Endodermal cell (in vitro differentiated cells): ENCODE data around the gene SAMD11. TPM values are rescaled to one million over a fixed set of nuclear protein-coding genes. Genes with fewer than 3 reads are reported as not detected.
A peak's percentile ranks its signal among the peaks of the same experiment; 100 is the strongest.

Source experiments
- DNase-seq: peaks from one replicate; pipeline ENCODE4 v3.0.0-alpha.2; 2017
- H3K27ac ChIP-seq: 2 replicates; pipeline ENCODE4 v1.5.1; 2013; ENCODE audit warnings: mild to moderate bottlenecking, low read depth, low read length, moderate library complexity
- H3K27me3 ChIP-seq: 2 replicates; pipeline ENCODE4 v1.6.1; 2013; ENCODE audit warnings: mild to moderate bottlenecking, low read length, moderate library complexity; ENCODE audit not compliant: insufficient read depth, control insufficient read depth, poor library complexity, severe bottlenecking
- H3K36me3 ChIP-seq: 2 replicates; pipeline ENCODE4 v1.7.0; 2013; ENCODE audit warnings: mild to moderate bottlenecking, low read length, moderate library complexity; ENCODE audit not compliant: control insufficient read depth, insufficient read depth
- H3K4me1 ChIP-seq: one replicate; pipeline ENCODE4 v1.7.0; 2013; ENCODE audit warnings: low read length; ENCODE audit not compliant: control insufficient read depth, insufficient read depth
- H3K4me3 ChIP-seq: 2 replicates; pipeline ENCODE4 v1.5.1; 2013; ENCODE audit warnings: mild to moderate bottlenecking, low read length, moderate library complexity
- H3K9ac ChIP-seq: 2 replicates; pipeline ENCODE4 v1.6.1; 2013; ENCODE audit warnings: mild to moderate bottlenecking, low read length, moderate library complexity; ENCODE audit not compliant: poor library complexity, severe bottlenecking; ENCODE audit errors: extremely low read depth
- H3K9me3 ChIP-seq: 2 replicates; pipeline ENCODE4 v1.6.1; 2013; ENCODE audit warnings: mild to moderate bottlenecking, low read length, moderate library complexity; ENCODE audit not compliant: control insufficient read depth
- H3K27ac Mint-ChIP-seq: 2 replicates; pipeline ENCODE4 v1.8.0; 2020; ENCODE audit warnings: mixed read lengths
- H3K27me3 Mint-ChIP-seq: 2 replicates; pipeline ENCODE4 v1.8.0; 2021; ENCODE audit warnings: mild to moderate bottlenecking, mixed read lengths; ENCODE audit not compliant: insufficient read depth
- H3K36me3 Mint-ChIP-seq: 2 replicates; pipeline ENCODE4 v1.8.0; 2020; ENCODE audit warnings: low read depth, mixed read lengths
- H3K4me1 Mint-ChIP-seq: 2 replicates; pipeline ENCODE4 v1.8.0; 2020; ENCODE audit warnings: mixed read lengths
- H3K4me3 Mint-ChIP-seq: 2 replicates; pipeline ENCODE4 v1.8.0; 2020; ENCODE audit warnings: mild to moderate bottlenecking, moderate library complexity, mixed read lengths
- H3K9me3 Mint-ChIP-seq: 2 replicates; pipeline ENCODE4 v1.8.0; 2020; ENCODE audit warnings: mild to moderate bottlenecking, mixed read lengths
- WGBS, 2 experiments: methylation state at CpG; one replicate each; pipeline versions ENCODE4 v1.1.5 to v1.1.7; 2013; ENCODE audit warnings: missing lambda C conversion rate in 2 of 2, mixed read lengths in 1 of 2; ENCODE audit not compliant: insufficient coverage in 1 of 2, insufficient read length in 1 of 2; 5-methylcytosine and 5-hydroxymethylcytosine counted together
- total RNA-seq, 2 donors: library from RNA; stranded (reverse); fragmentation: NEBNext Ultra II Directional in 1 of 2; extraction: Animal tissue kit (Norgen Biotek cat#: 25700) in 1 of 2; gene quantifications; 2 replicates in 1 of 2; 3 replicates in 1 of 2; pipeline ENCODE4 v1.2.1, GENCODE V29; 2021
- TF ChIP-seq, protein P1 (sequence below): fragments of 200-600 bp; sonication (generic); conservative IDR thresholded peaks from 2 replicates; pipeline ENCODE4 v1.5.0; 2021; ENCODE audit warnings: antibody characterized with exemption, mild to moderate bottlenecking

Gene SAMD11
- total RNA-seq, 2 donors from 2014 or later = 152 to 156 TPM

- Mint-ChIP-seq H3K36me3 (peaks cover 5% of the 10 kb centered on the region), H3K4me1 (peaks cover 12% of the 10 kb centered on the region), H3K9me3 (peaks cover 2% of the 10 kb centered on the region), H3K4me3 (no peak overlapping the region), H3K27ac (no peak overlapping the region), H3K27me3 (peaks cover 60% of the 10 kb centered on the region)
- peak; percentile 32 for DNase-seq
- Histone ChIP-seq H3K9me3 (no peaks in the 10 kb centered on the region), H3K27me3 (peaks cover 26% of the 10 kb centered on the region), H3K4me1 (peaks cover 3% of the 10 kb centered on the region), H3K4me3 (no peak overlapping the region), H3K27ac (no peak overlapping the region), H3K9ac (no peak overlapping the region), H3K36me3 (no peaks in the 10 kb centered on the region)
- WGBS, 2 experiments = 89 to 98% methylated on average over 8 to 17 of the region's 17 CpGs
- TF ChIP-seq, protein P1, sequence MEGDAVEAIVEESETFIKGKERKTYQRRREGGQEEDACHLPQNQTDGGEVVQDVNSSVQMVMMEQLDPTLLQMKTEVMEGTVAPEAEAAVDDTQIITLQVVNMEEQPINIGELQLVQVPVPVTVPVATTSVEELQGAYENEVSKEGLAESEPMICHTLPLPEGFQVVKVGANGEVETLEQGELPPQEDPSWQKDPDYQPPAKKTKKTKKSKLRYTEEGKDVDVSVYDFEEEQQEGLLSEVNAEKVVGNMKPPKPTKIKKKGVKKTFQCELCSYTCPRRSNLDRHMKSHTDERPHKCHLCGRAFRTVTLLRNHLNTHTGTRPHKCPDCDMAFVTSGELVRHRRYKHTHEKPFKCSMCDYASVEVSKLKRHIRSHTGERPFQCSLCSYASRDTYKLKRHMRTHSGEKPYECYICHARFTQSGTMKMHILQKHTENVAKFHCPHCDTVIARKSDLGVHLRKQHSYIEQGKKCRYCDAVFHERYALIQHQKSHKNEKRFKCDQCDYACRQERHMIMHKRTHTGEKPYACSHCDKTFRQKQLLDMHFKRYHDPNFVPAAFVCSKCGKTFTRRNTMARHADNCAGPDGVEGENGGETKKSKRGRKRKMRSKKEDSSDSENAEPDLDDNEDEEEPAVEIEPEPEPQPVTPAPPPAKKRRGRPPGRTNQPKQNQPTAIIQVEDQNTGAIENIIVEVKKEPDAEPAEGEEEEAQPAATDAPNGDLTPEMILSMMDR = no peak
These were observed 15.9 kb upstream of the SAMD11 start for GRCh38 chr1:907611-908451.

GRCh38 chr1:908661-909060 is 15.1 kb upstream of the SAMD11 start:
- Mint-ChIP-seq H3K36me3 (peaks cover 5% of the 10 kb centered on the region), H3K4me1 (peaks cover 13% of the 10 kb centered on the region), H3K9me3 (peaks cover 2% of the 10 kb centered on the region), H3K27ac (no peak overlapping the region), H3K4me3 (no peak overlapping the region), H3K27me3 (peaks cover 57% of the 10 kb centered on the region)
- TF ChIP-seq, protein P1 = no peak
- Histone ChIP-seq H3K27me3 (peaks cover 21% of the 10 kb centered on the region), H3K4me1 (peaks cover 8% of the 10 kb centered on the region), H3K9ac (no peak overlapping the region), H3K36me3 (no peaks in the 10 kb centered on the region), H3K9me3 (no peaks in the 10 kb centered on the region), H3K4me3 (no peak overlapping the region), H3K27ac (no peak overlapping the region)
- DNase-seq = peak; percentile 7
- WGBS, 2 experiments = 71% methylated on average over 7 of the region's 16 CpGs; no CpG with 5 or more reads in 1 of the 2 experiments

DNA sequence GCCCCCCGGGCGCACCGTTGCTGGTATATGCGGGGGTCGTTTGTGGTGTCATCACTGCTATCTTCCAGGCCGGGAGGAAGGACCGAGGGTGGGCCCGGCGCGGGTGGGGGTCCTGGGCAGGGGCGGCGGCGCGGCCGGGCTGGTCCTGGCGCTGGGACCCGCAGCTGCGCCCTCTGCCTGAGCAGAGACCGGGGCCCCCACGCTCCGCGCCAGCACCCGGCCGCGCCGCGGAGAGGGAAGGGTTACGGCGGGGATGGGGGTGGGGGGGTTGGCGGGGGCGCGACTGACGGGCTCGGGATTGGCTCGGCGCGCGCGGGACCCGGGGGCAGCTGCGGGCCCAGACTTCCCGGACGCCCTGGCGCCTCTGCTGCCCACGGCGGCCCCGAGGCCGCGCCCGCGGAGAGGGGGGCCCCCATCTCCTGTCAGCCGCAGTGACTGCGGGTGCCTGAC is 13.8 kb upstream of the SAMD11 start:
- H3K9ac ChIP-seq = no peak overlapping the region
- 46 to 94% methylated on average over 19 to 44 of the region's 53 CpGs for WGBS, 2 experiments
- no peaks in the 10 kb centered on the region for H3K36me3 ChIP-seq
- H3K4me3 ChIP-seq = no peak overlapping the region
- no peaks in the 10 kb centered on the region for H3K9me3 ChIP-seq
- no peak overlapping the region for H3K27ac ChIP-seq
- H3K27me3 ChIP-seq = peaks cover 20% of the 10 kb centered on the region
- TF ChIP-seq, protein P1 = no peak
- peaks cover 13% of the 10 kb centered on the region for H3K4me1 ChIP-seq
- H3K27ac Mint-ChIP-seq = no peak overlapping the region
- peaks cover 67% of the 10 kb centered on the region for H3K27me3 Mint-ChIP-seq
- H3K9me3 Mint-ChIP-seq = peaks cover 2% of the 10 kb centered on the region
- peaks cover 5% of the 10 kb centered on the region for H3K36me3 Mint-ChIP-seq
- no peak overlapping the region for H3K4me3 Mint-ChIP-seq
- H3K4me1 Mint-ChIP-seq = peaks cover 13% of the 10 kb centered on the region
- no peak for DNase-seq
